ENCODE results near the gene CCSER1.

Gene CCSER1

DNA sequence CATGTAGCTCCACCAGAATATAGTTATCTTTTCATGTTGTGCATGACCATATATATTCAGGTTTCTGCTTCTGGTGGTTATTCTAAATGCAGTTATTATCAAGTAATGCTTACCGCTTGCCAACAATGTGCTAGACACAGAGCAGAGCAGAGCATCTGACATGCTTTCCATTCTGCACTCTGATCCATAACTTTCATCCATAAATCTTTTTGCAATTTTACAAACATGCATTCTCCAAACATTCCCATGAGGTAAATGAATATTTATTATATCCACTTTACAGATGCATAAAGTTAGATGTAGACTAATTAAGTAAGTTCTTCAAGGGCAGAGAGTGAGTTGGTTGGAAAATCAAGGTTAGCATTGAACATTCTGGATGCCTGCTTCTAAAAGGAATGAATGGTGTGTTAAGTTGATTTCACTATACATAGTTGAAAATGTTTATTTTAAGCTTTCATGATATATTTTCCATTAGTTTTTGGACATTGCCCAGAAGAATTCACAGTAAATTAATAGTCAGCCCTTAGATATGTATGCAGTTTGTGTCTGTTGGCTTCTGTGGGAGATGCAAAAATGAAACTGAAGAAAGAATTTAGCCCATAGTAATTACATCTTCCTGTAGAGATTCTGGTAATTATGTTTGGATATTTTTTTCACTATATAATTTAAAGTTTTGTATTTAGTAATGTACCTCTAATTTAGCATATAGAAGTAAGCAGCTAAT, 867.8 kb downstream of the CCSER1 start:
- FAIRE-seq: no peak
- no peak for TF ChIP-seq POLR2AphosphoS5 (IDR thresholded peaks at IDR 0.05; ENCODE audit: low read depth, low read length)
- no peak for TF ChIP-seq POLR2A (IDR thresholded peaks at IDR 0.05; ENCODE audit: low read depth, low read length)
- no peak for TF ChIP-seq TAF1 (IDR thresholded peaks at IDR 0.05; ENCODE audit: borderline replicate concordance, low read depth, low read length)
- DNase-seq (ENCODE audit: insufficient read length): no peak

- FAIRE-seq (no peak), DNase-seq (ENCODE audit: insufficient read length) (no peak)
- TF ChIP-seq POLR2A (IDR thresholded peaks at IDR 0.05; ENCODE audit: low read depth, low read length) (no peak), TAF1 (IDR thresholded peaks at IDR 0.05; ENCODE audit: borderline replicate concordance, low read depth, low read length) (no peak), POLR2AphosphoS5 (IDR thresholded peaks at IDR 0.05; ENCODE audit: low read depth, low read length) (no peak)
Measured at GRCh38 chr4:90995996-90996395, 868.8 kb downstream of the CCSER1 start.

- FAIRE-seq: no peak
- no peak for TF ChIP-seq POLR2A (IDR thresholded peaks at IDR 0.05; ENCODE audit: low read depth, low read length)
- no peak for TF ChIP-seq POLR2AphosphoS5 (IDR thresholded peaks at IDR 0.05; ENCODE audit: low read depth, low read length)
- no peak for TF ChIP-seq TAF1 (IDR thresholded peaks at IDR 0.05; ENCODE audit: borderline replicate concordance, low read depth, low read length)
Measured at GRCh38 chr4:90996813-90997212, 869.6 kb downstream of the CCSER1 start.

GRCh38 chr4:91015861-91016260, 888.7 kb downstream of the CCSER1 start:
- no peak for FAIRE-seq
- DNase-seq (ENCODE audit: insufficient read length): no peak
- TF ChIP-seq POLR2AphosphoS5 (IDR thresholded peaks at IDR 0.05; ENCODE audit: low read depth, low read length) (no peak), POLR2A (IDR thresholded peaks at IDR 0.05; ENCODE audit: low read depth, low read length) (no peak), TAF1 (IDR thresholded peaks at IDR 0.05; ENCODE audit: borderline replicate concordance, low read depth, low read length) (no peak)

More at GRCh38 chr4:90996813-90997212, 869.6 kb downstream of the CCSER1 start:
- DNase-seq (ENCODE audit: insufficient read length): no peak

DNA sequence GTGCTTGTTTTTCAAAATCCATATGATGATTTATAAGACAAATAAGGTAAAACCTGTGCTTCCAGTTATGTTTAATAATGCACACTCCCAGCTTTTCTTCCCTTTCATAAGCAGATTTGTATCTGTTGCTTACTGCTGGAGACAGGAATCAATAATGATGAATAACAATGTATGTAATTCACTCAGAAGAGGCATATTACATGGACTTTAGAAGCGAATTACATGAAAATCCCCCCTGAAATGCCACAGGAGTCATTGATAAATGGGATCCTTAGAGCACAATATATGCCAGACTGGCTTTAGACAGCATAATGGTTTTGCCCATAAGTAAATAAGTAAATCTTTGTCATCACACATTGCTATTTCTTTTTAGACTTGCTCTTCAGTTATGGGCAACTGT, 892.3 kb downstream of the CCSER1 start:
- FAIRE-seq (no peak), DNase-seq (ENCODE audit: insufficient read length) (no peak)
- TF ChIP-seq POLR2AphosphoS5 (IDR thresholded peaks at IDR 0.05; ENCODE audit: low read depth, low read length): no peak

GRCh38 chr4:91025241-91026148, 898.3 kb downstream of the CCSER1 start:
- no peak for DNase-seq (ENCODE audit: insufficient read length)
- TF ChIP-seq POLR2AphosphoS5 (IDR thresholded peaks at IDR 0.05; ENCODE audit: low read depth, low read length) (no peak), POLR2A (IDR thresholded peaks at IDR 0.05; ENCODE audit: low read depth, low read length) (no peak), TAF1 (IDR thresholded peaks at IDR 0.05; ENCODE audit: borderline replicate concordance, low read depth, low read length) (no peak)
- FAIRE-seq: no peak

DNA sequence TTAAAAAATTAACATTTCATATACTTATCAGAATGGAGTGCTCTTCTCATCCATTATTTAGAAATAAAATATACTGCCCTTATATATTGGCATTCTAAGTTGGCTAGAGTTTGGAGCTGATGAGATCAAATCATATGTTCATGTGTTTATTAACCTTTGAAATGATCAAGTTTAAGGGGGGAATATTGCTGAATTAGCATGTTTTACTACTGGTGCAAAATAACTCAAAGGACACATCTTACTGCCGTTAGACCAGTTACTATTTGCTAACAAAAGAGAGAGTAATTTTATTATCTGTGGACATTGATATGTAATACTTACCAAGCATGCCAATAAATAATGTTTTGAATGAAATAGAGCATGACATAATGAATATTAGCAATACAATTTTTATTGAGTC, 901.0 kb downstream of the CCSER1 start:
- TF ChIP-seq POLR2AphosphoS5 (IDR thresholded peaks at IDR 0.05; ENCODE audit: low read depth, low read length) (no peak), TAF1 (IDR thresholded peaks at IDR 0.05; ENCODE audit: borderline replicate concordance, low read depth, low read length) (no peak)
- FAIRE-seq: no peak
- no peak for DNase-seq (ENCODE audit: insufficient read length)

DNA sequence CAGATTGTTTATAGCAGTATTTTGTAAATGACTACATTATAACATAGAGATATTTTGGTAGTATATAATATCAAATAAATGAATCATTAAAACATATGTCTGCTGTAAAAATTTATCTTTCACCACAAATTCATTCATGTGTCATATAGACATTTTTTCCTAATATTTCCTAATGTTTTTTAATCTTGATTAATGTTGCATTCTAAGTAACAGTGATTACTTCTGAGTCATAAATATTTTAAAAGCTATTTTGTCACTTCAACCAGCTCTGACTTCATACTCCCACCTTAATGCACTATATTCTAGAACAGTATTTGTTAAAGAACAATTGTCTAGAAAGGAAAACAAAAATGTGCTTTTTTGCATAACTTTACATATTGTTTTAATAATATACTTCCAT, 904.6 kb downstream of the CCSER1 start:
- FAIRE-seq (no peak), DNase-seq (ENCODE audit: insufficient read length) (no peak)
- no peak for TF ChIP-seq POLR2A (IDR thresholded peaks at IDR 0.05; ENCODE audit: low read depth, low read length)
- TF ChIP-seq POLR2AphosphoS5 (IDR thresholded peaks at IDR 0.05; ENCODE audit: low read depth, low read length): no peak
- TF ChIP-seq TAF1 (IDR thresholded peaks at IDR 0.05; ENCODE audit: borderline replicate concordance, low read depth, low read length): no peak

GRCh38 chr4:91032725-91033445, 905.7 kb downstream of the CCSER1 start:
- FAIRE-seq (no peak), DNase-seq (ENCODE audit: insufficient read length) (no peak)
- TF ChIP-seq TAF1 (IDR thresholded peaks at IDR 0.05; ENCODE audit: borderline replicate concordance, low read depth, low read length) (no peak), POLR2AphosphoS5 (IDR thresholded peaks at IDR 0.05; ENCODE audit: low read depth, low read length) (no peak), POLR2A (IDR thresholded peaks at IDR 0.05; ENCODE audit: low read depth, low read length) (no peak)

GRCh38 chr4:91035276-91035675, 908.1 kb downstream of the CCSER1 start:
- TF ChIP-seq POLR2AphosphoS5 (IDR thresholded peaks at IDR 0.05; ENCODE audit: low read depth, low read length) (no peak), POLR2A (IDR thresholded peaks at IDR 0.05; ENCODE audit: low read depth, low read length) (no peak), TAF1 (IDR thresholded peaks at IDR 0.05; ENCODE audit: borderline replicate concordance, low read depth, low read length) (no peak)
- DNase-seq (ENCODE audit: insufficient read length) (no peak), FAIRE-seq (no peak)

DNA sequence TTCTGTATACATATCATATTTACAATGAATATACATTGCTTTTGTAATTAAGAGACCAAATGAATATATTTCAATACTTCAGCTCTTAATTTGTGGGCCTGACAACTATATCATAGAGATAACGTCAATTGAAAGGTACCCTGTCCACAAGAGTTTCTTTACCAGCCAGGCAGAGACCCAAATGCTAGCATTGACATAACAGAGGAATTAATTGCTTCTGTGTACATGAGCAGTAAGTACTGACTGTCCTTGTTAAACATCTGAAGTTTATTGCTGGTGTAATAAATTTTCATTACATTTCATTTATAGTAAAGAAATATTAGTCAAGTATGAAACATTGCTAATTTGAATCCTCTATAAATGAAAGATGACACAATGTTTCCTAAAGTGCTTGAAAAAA, 910.8 kb downstream of the CCSER1 start:
- DNase-seq (ENCODE audit: insufficient read length) (no peak), FAIRE-seq (no peak)
- TF ChIP-seq POLR2A (IDR thresholded peaks at IDR 0.05; ENCODE audit: low read depth, low read length) (no peak), TAF1 (IDR thresholded peaks at IDR 0.05; ENCODE audit: borderline replicate concordance, low read depth, low read length) (no peak), POLR2AphosphoS5 (IDR thresholded peaks at IDR 0.05; ENCODE audit: low read depth, low read length) (no peak)
